ENCODE data around the gene ADCY5. TPM values are rescaled to one million over a fixed set of nuclear protein-coding genes. Genes with fewer than 3 reads are reported as not detected.

ADCY5 gene
- total RNA-seq, 1 experiment from 2014 or later = 1.4 TPM

DNA sequence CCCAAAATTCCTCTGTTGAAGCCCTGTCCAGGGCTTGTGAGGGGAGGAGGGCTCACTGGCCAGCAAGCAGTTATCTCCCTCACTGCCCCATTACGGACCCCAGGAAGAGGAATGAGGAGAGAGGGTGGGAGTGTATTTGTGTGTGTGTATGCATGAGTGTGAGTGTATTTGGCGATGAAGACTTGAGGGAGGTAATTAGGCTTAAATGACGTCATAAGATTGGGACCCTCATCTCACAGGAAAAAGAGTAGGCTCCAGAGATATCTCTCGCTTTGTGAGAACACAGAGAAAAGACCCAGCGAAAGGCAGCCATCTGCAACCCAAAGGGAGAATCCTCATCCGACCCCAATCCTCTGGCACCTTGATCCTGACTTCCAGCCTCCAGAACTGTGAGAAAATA, 32.2 kb downstream of the ADCY5 start:
- H3K27me3 ChIP-seq (ENCODE audit: control insufficient read depth, insufficient read depth, low read length) = 0 out of 2 replicates have a peak, but pooled peaks cover 2% of the 10 kb centered on the region
- ATAC-seq (no peak), DNase-seq (ENCODE audit: low read depth, low spot score) (no peak)
- ChIA-PET POLR2A (no interaction called here), CTCF (no interaction called here)
- H3K4me3 ChIP-seq (ENCODE audit: low read depth in 2 of 2, low read length in 2 of 2) = no peak overlapping the region
- no peaks in the 10 kb centered on the region for H3K36me3 ChIP-seq (ENCODE audit: control insufficient read depth, insufficient read depth, low read length)
- no peaks in the 10 kb centered on the region for H3K9me3 ChIP-seq (ENCODE audit: control insufficient read depth, insufficient read depth, low read depth, low read length)
- intact Hi-C loops (cut with micrococcal nuclease; ENCODE audit: unreplicated experiment) = no loop called here
- H3K4me1 ChIP-seq (ENCODE audit: control insufficient read depth, insufficient read depth, low read length) = no peaks in the 10 kb centered on the region
- in situ Hi-C loops (cut with HindIII; ENCODE audit: low pct_unique_long_range_greater_than_20kb, low sequenced_read_pairs) = no loop called here
- no peak overlapping the region for H3K27ac ChIP-seq (ENCODE audit: low read length)
- TF ChIP-seq SIN3A (IDR thresholded peaks at IDR 0.05; ENCODE audit: borderline replicate concordance, insufficient read depth, low read depth, low read length) (no peak), TCF7L2 (IDR thresholded peaks at IDR 0.05; ENCODE audit: low read depth, low read length) (no peak), POLR2AphosphoS5 (IDR thresholded peaks at IDR 0.05; ENCODE audit: low read depth, low read length) (no peak)
- TF ChIP-seq, protein P1, sequence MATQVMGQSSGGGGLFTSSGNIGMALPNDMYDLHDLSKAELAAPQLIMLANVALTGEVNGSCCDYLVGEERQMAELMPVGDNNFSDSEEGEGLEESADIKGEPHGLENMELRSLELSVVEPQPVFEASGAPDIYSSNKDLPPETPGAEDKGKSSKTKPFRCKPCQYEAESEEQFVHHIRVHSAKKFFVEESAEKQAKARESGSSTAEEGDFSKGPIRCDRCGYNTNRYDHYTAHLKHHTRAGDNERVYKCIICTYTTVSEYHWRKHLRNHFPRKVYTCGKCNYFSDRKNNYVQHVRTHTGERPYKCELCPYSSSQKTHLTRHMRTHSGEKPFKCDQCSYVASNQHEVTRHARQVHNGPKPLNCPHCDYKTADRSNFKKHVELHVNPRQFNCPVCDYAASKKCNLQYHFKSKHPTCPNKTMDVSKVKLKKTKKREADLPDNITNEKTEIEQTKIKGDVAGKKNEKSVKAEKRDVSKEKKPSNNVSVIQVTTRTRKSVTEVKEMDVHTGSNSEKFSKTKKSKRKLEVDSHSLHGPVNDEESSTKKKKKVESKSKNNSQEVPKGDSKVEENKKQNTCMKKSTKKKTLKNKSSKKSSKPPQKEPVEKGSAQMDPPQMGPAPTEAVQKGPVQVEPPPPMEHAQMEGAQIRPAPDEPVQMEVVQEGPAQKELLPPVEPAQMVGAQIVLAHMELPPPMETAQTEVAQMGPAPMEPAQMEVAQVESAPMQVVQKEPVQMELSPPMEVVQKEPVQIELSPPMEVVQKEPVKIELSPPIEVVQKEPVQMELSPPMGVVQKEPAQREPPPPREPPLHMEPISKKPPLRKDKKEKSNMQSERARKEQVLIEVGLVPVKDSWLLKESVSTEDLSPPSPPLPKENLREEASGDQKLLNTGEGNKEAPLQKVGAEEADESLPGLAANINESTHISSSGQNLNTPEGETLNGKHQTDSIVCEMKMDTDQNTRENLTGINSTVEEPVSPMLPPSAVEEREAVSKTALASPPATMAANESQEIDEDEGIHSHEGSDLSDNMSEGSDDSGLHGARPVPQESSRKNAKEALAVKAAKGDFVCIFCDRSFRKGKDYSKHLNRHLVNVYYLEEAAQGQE (IDR thresholded peaks at IDR 0.05; ENCODE audit: insufficient read depth in 1 of 2, low read depth in 2 of 2, low read length in 1 of 2) = no peak
- TF ChIP-seq, protein P2, sequence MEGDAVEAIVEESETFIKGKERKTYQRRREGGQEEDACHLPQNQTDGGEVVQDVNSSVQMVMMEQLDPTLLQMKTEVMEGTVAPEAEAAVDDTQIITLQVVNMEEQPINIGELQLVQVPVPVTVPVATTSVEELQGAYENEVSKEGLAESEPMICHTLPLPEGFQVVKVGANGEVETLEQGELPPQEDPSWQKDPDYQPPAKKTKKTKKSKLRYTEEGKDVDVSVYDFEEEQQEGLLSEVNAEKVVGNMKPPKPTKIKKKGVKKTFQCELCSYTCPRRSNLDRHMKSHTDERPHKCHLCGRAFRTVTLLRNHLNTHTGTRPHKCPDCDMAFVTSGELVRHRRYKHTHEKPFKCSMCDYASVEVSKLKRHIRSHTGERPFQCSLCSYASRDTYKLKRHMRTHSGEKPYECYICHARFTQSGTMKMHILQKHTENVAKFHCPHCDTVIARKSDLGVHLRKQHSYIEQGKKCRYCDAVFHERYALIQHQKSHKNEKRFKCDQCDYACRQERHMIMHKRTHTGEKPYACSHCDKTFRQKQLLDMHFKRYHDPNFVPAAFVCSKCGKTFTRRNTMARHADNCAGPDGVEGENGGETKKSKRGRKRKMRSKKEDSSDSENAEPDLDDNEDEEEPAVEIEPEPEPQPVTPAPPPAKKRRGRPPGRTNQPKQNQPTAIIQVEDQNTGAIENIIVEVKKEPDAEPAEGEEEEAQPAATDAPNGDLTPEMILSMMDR (IDR thresholded peaks at IDR 0.05) = no peak
- BruUV-seq (replicated peaks) = no TSS peak

DNA sequence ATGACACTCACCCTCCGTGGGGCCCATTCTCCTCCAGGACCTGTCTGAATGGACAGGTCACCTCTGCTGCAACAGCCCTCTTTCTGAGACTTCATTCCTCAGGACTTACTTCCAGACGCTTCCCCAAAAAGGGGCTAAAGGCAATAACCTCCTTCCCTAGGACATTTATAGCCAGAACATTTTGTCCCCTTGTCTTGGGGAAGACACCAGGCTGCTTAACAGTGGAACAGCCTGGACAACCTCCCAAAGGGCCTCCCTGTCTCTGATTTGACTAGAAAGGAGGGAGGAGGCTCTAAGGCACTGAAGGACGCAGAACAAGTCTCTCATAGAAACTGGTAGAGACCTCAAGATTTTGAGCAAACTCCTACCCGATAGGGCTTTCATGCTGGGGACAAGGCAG, 32.7 kb downstream of the ADCY5 start:
- no peak overlapping the region for H3K4me3 ChIP-seq (ENCODE audit: low read depth in 2 of 2, low read length in 2 of 2)
- intact Hi-C loops (cut with micrococcal nuclease; ENCODE audit: unreplicated experiment) = no loop called here
- no peaks in the 10 kb centered on the region for H3K9me3 ChIP-seq (ENCODE audit: control insufficient read depth, insufficient read depth, low read depth, low read length)
- TF ChIP-seq, protein P1 (IDR thresholded peaks at IDR 0.05; ENCODE audit: insufficient read depth in 1 of 2, low read depth in 2 of 2, low read length in 1 of 2) = no peak
- TF ChIP-seq POLR2AphosphoS5 (IDR thresholded peaks at IDR 0.05; ENCODE audit: low read depth, low read length) (no peak), TCF7L2 (IDR thresholded peaks at IDR 0.05; ENCODE audit: low read depth, low read length) (no peak), SIN3A (IDR thresholded peaks at IDR 0.05; ENCODE audit: borderline replicate concordance, insufficient read depth, low read depth, low read length) (no peak)
- TF ChIP-seq, protein P2 (IDR thresholded peaks at IDR 0.05) = no peak
- BruUV-seq (replicated peaks) = no TSS peak
- POLR2A ChIA-PET = no interaction called here
- H3K36me3 ChIP-seq (ENCODE audit: control insufficient read depth, insufficient read depth, low read length) = no peaks in the 10 kb centered on the region
- H3K27ac ChIP-seq (ENCODE audit: low read length) = no peak overlapping the region
- CTCF ChIA-PET = no interaction called here
- no peak for ATAC-seq
- in situ Hi-C loops (cut with HindIII; ENCODE audit: low pct_unique_long_range_greater_than_20kb, low sequenced_read_pairs) = no loop called here
- 0 out of 2 replicates have a peak, but pooled peaks cover 2% of the 10 kb centered on the region for H3K27me3 ChIP-seq (ENCODE audit: control insufficient read depth, insufficient read depth, low read length)
- H3K4me1 ChIP-seq (ENCODE audit: control insufficient read depth, insufficient read depth, low read length) = no peaks in the 10 kb centered on the region
- DNase-seq (ENCODE audit: low read depth, low spot score) = no peak

Measured in Panc1 (cell line).